IMR-90 (cell line): Measurements from ENCODE around the gene PSMD8. TPM values are rescaled to one million over a fixed set of nuclear protein-coding genes. Genes with fewer than 3 reads are reported as not detected.

Source experiments
- ATAC-seq: fragments of 200-7000 bp; cut with Tn5 transposase; 2 replicates; pipeline ENCODE4 v1.9.1; 2020; ENCODE audit warnings: low read depth, mild to moderate bottlenecking, moderate library complexity
- BruUV-seq: library from RNA; stranded (reverse); fragments of 400-500 nt; replicated peaks from 2 replicates; lab custom pipeline; 2021; lab: Mats Ljungman, UMichigan
- CTCF ChIA-PET: fragments of 300-600 bp; formaldehyde crosslinking; extraction: SDS; loops from one replicate; lab custom pipeline; 2021; ENCODE audit warnings: antibody characterized with exemption; lab: Yijun Ruan, JAX
- POLR2A ChIA-PET: fragments of 300-600 bp; sonication (Branson Sonifier 250); formaldehyde crosslinking; loops from one replicate; lab custom pipeline; 2022; ENCODE audit warnings: antibody characterized with exemption; ENCODE audit not compliant: unreplicated experiment; lab: Charles Lee
- DNase-seq: peaks from one replicate; pipeline ENCODE4 v3.0.0; 2013
- H2AFZ ChIP-seq: replicated peaks from 2 replicates; pipeline ENCODE3; 2013; ENCODE audit warnings: low read length, mild to moderate bottlenecking; ENCODE audit not compliant: poor library complexity
- H2AK5ac ChIP-seq: 2 replicates; pipeline ENCODE4 v1.6.1; 2013; ENCODE audit warnings: low read depth, low read length, inconsistent platforms
- H2AK9ac ChIP-seq: replicated peaks from 2 replicates; pipeline ENCODE3; 2013; ENCODE audit warnings: mild to moderate bottlenecking, low read depth, low read length, moderate library complexity; ENCODE audit not compliant: poor library complexity
- H2BK120ac ChIP-seq: 2 replicates; pipeline ENCODE4 v1.6.1; 2013; ENCODE audit warnings: low read depth, low read length, inconsistent platforms
- H2BK15ac ChIP-seq: 3 replicates; pipeline ENCODE4 v1.6.1; 2013; ENCODE audit warnings: low read depth, low read length, inconsistent platforms
- H2BK20ac ChIP-seq: 2 replicates; pipeline ENCODE4 v1.6.1; 2013; ENCODE audit warnings: low read depth, mild to moderate bottlenecking, inconsistent platforms, low read length, moderate library complexity
- H2BK5ac ChIP-seq: 2 replicates; pipeline ENCODE4 v1.6.1; 2013; ENCODE audit warnings: mild to moderate bottlenecking, low read depth, low read length, inconsistent platforms; ENCODE audit not compliant: poor library complexity, severe bottlenecking
- H3K14ac ChIP-seq: replicated peaks from 2 replicates; pipeline ENCODE4 v1.6.1; 2013; ENCODE audit warnings: low read depth, low read length, inconsistent platforms
- H3K18ac ChIP-seq: 2 replicates; pipeline ENCODE4 v1.6.1; 2013; ENCODE audit warnings: low read depth, low read length, control low read depth
- H3K23ac ChIP-seq: 2 replicates; pipeline ENCODE4 v1.6.1; 2013; ENCODE audit warnings: low read depth, low read length, inconsistent platforms
- H3K27ac ChIP-seq: 2 replicates; pipeline ENCODE4 v1.5.1; 2013; ENCODE audit warnings: mild to moderate bottlenecking, control low read depth, low read length; ENCODE audit not compliant: insufficient read depth
- H3K27me3 ChIP-seq: 2 replicates; pipeline ENCODE4 v1.6.1; 2013; ENCODE audit warnings: low read length; ENCODE audit not compliant: control insufficient read depth, insufficient read depth
- H3K36me3 ChIP-seq: 2 replicates; pipeline ENCODE4 v1.6.1; 2013; ENCODE audit warnings: low read length, mixed read lengths; ENCODE audit not compliant: control insufficient read depth, insufficient read depth
- H3K4ac ChIP-seq: 2 replicates; pipeline ENCODE4 v1.6.1; 2013; ENCODE audit warnings: low read depth, low read length, inconsistent platforms
- H3K4me1 ChIP-seq: 2 replicates; pipeline ENCODE4 v1.6.1; 2013; ENCODE audit warnings: low read length, mixed read lengths; ENCODE audit not compliant: control insufficient read depth, insufficient read depth
- H3K4me2 ChIP-seq: 2 replicates; pipeline ENCODE4 v1.6.1; 2013; ENCODE audit warnings: low read depth, mild to moderate bottlenecking, control low read depth, low read length, moderate library complexity
- H3K4me3 ChIP-seq: 2 replicates; pipeline ENCODE4 v1.5.1; 2013; ENCODE audit warnings: low read depth, mild to moderate bottlenecking, control low read depth, low read length, moderate library complexity; ENCODE audit not compliant: insufficient read depth
- H3K56ac ChIP-seq: 2 replicates; pipeline ENCODE4 v1.6.1; 2013; ENCODE audit warnings: low read length, inconsistent platforms; ENCODE audit not compliant: insufficient read depth; ENCODE audit errors: extremely low read depth
- H3K79me1 ChIP-seq, 2 experiments: 2 replicates each; pipeline ENCODE4 v1.6.1; 2013; ENCODE audit warnings: low read length in 2 of 2, inconsistent platforms in 1 of 2, low read depth in 1 of 2
- H3K9ac ChIP-seq: 2 replicates; pipeline ENCODE4 v1.6.1; 2013; ENCODE audit warnings: low read depth, low read length, control low read depth
- H3K9me1 ChIP-seq: 2 replicates; pipeline ENCODE4 v1.6.1; 2013; ENCODE audit warnings: low read length, inconsistent platforms; ENCODE audit not compliant: insufficient read depth
- H3K9me3 ChIP-seq: 2 replicates; pipeline ENCODE4 v1.6.1; 2013; ENCODE audit warnings: low read length; ENCODE audit not compliant: control insufficient read depth, insufficient read depth
- H4K20me1 ChIP-seq: 2 replicates; pipeline ENCODE4 v1.6.1; 2013; ENCODE audit warnings: low read length, inconsistent platforms; ENCODE audit not compliant: insufficient read depth
- H4K5ac ChIP-seq: 2 replicates; pipeline ENCODE4 v1.6.1; 2013; ENCODE audit warnings: mild to moderate bottlenecking, low read depth, low read length, control low read depth
- H4K8ac ChIP-seq, 2 experiments: 2 replicates each; pipeline ENCODE4 v1.6.1; 2013; ENCODE audit warnings: low read depth in 2 of 2, low read length in 2 of 2, control low read depth in 1 of 2, inconsistent platforms in 1 of 2
- H4K91ac ChIP-seq: 2 replicates; pipeline ENCODE4 v1.6.1; 2013; ENCODE audit warnings: low read depth, low read length, inconsistent platforms; ENCODE audit not compliant: insufficient read depth
- BHLHE40 ChIP-seq: fragments of 150-350 bp; IDR thresholded peaks from 2 replicates; pipeline ENCODE4 v1.6.1; 2016; ENCODE audit warnings: mild to moderate bottlenecking, low read depth, low read length
- CEBPB ChIP-seq: IDR thresholded peaks from 2 replicates; pipeline ENCODE4 v1.6.1; 2012; ENCODE audit warnings: low read depth, low read length, improper control_type of control experiment
- CHD1 ChIP-seq: IDR thresholded peaks from 2 replicates; pipeline ENCODE4 v1.6.1; 2012; ENCODE audit warnings: low read depth, low read length, improper control_type of control experiment
- CTCF ChIP-seq: conservative IDR thresholded peaks from 2 replicates; pipeline ENCODE4 v1.5.1; 2012; ENCODE audit warnings: mild to moderate bottlenecking, low read depth, low read length, improper control_type of control experiment
- ELK1 ChIP-seq: fragments of 150-350 bp; IDR thresholded peaks from 2 replicates; pipeline ENCODE4 v1.6.1; 2016; ENCODE audit warnings: low read depth, mild to moderate bottlenecking, low read length, moderate library complexity, borderline replicate concordance
- FOS ChIP-seq: fragments of 150-350 bp; IDR thresholded peaks from 2 replicates; pipeline ENCODE4 v1.6.1; 2016; ENCODE audit warnings: low read depth, low read length
- MAFK ChIP-seq: IDR thresholded peaks from 2 replicates; pipeline ENCODE4 v1.6.1; 2012; ENCODE audit warnings: low read depth, low read length, improper control_type of control experiment
- MAZ ChIP-seq: IDR thresholded peaks from 2 replicates; pipeline ENCODE4 v1.6.1; 2012; ENCODE audit warnings: low read depth, mild to moderate bottlenecking, low read length, improper control_type of control experiment, moderate library complexity, borderline replicate concordance
- MXI1 ChIP-seq: IDR thresholded peaks from 2 replicates; pipeline ENCODE4 v1.6.1; 2012; ENCODE audit warnings: low read depth, mild to moderate bottlenecking, low read length, moderate library complexity, borderline replicate concordance
- NFE2L2 ChIP-seq: fragments of 150-350 bp; IDR thresholded peaks from 2 replicates; pipeline ENCODE4 v1.6.1; 2016; ENCODE audit warnings: low read depth, mild to moderate bottlenecking, low read length
- POLR2A ChIP-seq: IDR thresholded peaks from 2 replicates; pipeline ENCODE4 v1.6.1; 2012; ENCODE audit warnings: mild to moderate bottlenecking, low read depth, low read length
- RAD21 ChIP-seq: IDR thresholded peaks from 2 replicates; pipeline ENCODE4 v1.6.1; 2012; ENCODE audit warnings: low read length, improper control_type of control experiment
- RCOR1 ChIP-seq: IDR thresholded peaks from 2 replicates; pipeline ENCODE4 v1.6.1; 2012; ENCODE audit warnings: mild to moderate bottlenecking, low read length, improper control_type of control experiment; ENCODE audit not compliant: insufficient replicate concordance
- RFX5 ChIP-seq: IDR thresholded peaks from 2 replicates; pipeline ENCODE4 v1.8.0; 2012; ENCODE audit warnings: low read depth, mild to moderate bottlenecking, low read length, moderate library complexity
- SMC3 ChIP-seq: fragments of 150-350 bp; IDR thresholded peaks from 2 replicates; pipeline ENCODE4 v1.6.1; 2016; ENCODE audit warnings: low read depth, mild to moderate bottlenecking, antibody characterized with exemption, low read length, moderate library complexity
- USF2 ChIP-seq: fragments of 150-350 bp; IDR thresholded peaks from 2 replicates; pipeline ENCODE4 v1.6.1; 2017; ENCODE audit warnings: mild to moderate bottlenecking, antibody characterized with exemption, low read length, low read depth
- WGBS, 2 experiments: methylation state at CpG; one replicate each; pipeline versions ENCODE4 v1.1.5 to v1.1.7; 2013; ENCODE audit warnings: missing lambda C conversion rate in 2 of 2; ENCODE audit not compliant: insufficient read length in 1 of 2; ENCODE audit errors: extremely low coverage in 2 of 2; 5-methylcytosine and 5-hydroxymethylcytosine counted together
- dilution Hi-C: fragments of 300-500 bp; cut with HindIII; formaldehyde crosslinking; loops from one replicate; pipeline ENCODE4 v1.14.3; 2018; ENCODE audit warnings: low sequenced_read_pairs; ENCODE audit not compliant: unreplicated experiment
- in situ Hi-C: fragments of 300-500 bp; cut with MboI; formaldehyde crosslinking; loops from 3 replicates; pipeline ENCODE4 v1.14.3; 2019; ENCODE audit warnings: low sequenced_read_pairs, inconsistent platforms, mixed read lengths
- intact Hi-C: fragments of 100-400 bp; cut with micrococcal nuclease; formaldehyde crosslinking; loops from 2 replicates; pipeline ENCODE4 v1.10.0; 2022
- polyA plus RNA-seq, 3 experiments: library from polyadenylated mRNA; depleted of rRNA; stranded (reverse); fragments of >200 nt; gene quantifications; 2 replicates each; pipeline ENCODE4 v1.2.3, GENCODE V29; 2012; ENCODE audit warnings: low replicate concordance in 1 of 3
- total RNA-seq: library from RNA; depleted of rRNA; stranded (reverse); fragments of >200 nt; gene quantifications from 2 replicates; pipeline ENCODE4 v1.2.3, GENCODE V29; 2012

PSMD8 gene
- total and polyA plus RNA-seq, 2 of the 4 experiments (the other 2 are of a cell fraction): 475 to 644 TPM

DNA sequence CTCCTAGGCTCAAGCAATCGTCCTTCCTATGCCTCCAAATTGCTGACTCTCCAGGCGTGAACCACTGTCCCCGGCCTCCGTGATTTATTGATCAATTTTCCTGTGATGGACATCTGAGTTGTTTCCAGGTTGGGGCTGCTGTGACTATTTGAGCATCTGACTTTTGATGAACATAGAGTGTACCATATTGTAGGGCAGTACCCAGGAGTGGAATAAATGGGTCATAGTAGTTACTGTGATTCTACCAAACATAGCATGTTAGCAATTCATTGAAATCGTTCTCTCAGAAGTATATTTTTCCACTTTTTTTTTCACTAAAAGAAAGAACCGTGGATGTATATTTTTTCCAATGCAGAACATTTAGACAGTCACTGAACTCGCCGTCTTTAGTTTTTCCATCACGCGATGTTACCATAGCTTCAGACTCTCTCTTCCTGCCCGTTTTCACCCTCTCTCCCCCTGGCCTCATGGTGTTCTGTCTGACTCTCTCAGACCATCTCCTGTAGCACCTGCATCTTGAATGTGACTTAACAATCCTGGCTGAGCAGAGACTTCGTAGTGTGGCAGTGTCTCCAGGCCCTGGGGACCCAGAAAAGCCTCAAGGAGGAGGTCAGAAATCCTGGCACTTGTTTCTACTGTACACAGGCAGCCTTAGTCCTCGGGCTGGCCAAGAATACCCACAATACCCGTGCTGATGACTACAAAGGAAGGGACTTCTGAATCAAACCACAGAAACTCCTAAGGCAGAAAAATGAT, 54.9 kb downstream of the PSMD8 start:
- Histone ChIP-seq H3K14ac (no peak overlapping the region), H3K9me1 (no peaks in the 10 kb centered on the region), H3K56ac (no peak overlapping the region), H3K36me3 (no peaks in the 10 kb centered on the region), H3K18ac (no peak overlapping the region), H2AFZ (peak overlapping the region; percentile 33), H2AK5ac (no peak overlapping the region), H2BK5ac (no peak overlapping the region), H4K91ac (no peak overlapping the region), H3K23ac (no peak overlapping the region), H3K9me3 (no peaks in the 10 kb centered on the region), H4K8ac (no peak overlapping the region), H3K4me1 (no peaks in the 10 kb centered on the region), H4K5ac (no peak overlapping the region), H3K27me3 (peaks cover 34% of the 10 kb centered on the region), H4K20me1 (no peaks in the 10 kb centered on the region), H3K4me3 (no peak overlapping the region), H2AK9ac (no peak overlapping the region), H2BK120ac (no peak overlapping the region), H3K4ac (no peak overlapping the region), H3K9ac (no peak overlapping the region), H2BK20ac (no peak overlapping the region), H3K4me2 (no peak overlapping the region), H3K79me1 (no peaks in the 10 kb centered on the region), H2BK15ac (no peak overlapping the region), H3K27ac (no peak overlapping the region)
- BruUV-seq: no TSS peak
- WGBS, 2 experiments: 49% methylated on average over 2 of the region's 14 CpGs; no CpG with 5 or more reads in 1 of the 2 experiments
- TF ChIP-seq FOS: no peak
- no peak for TF ChIP-seq RCOR1
- TF ChIP-seq CEBPB: no peak
- TF ChIP-seq CTCF: no peak
- TF ChIP-seq MAFK: no peak
- TF ChIP-seq POLR2A: no peak
- no peak for TF ChIP-seq RFX5
- no peak for TF ChIP-seq ELK1
- no peak for TF ChIP-seq MAZ
- TF ChIP-seq CHD1: no peak
- no peak for TF ChIP-seq NFE2L2
- TF ChIP-seq USF2: no peak
- TF ChIP-seq BHLHE40: no peak
- no peak for TF ChIP-seq SMC3
- no peak for TF ChIP-seq RAD21
- TF ChIP-seq MXI1: no peak
- ChIA-PET CTCF (no interaction called here), POLR2A (no interaction called here)
- DNase-seq: no peak
- in situ Hi-C loops (no loop called here), intact Hi-C loops (no loop called here), dilution Hi-C loops (no loop called here)
- ATAC-seq: no peak
